Liver (tissue), 3 donors: ENCODE measurements around the gene CDRT4.

ENCODE experiments used
- GABPA ChIP-seq, 2 donors: IDR thresholded peaks in 1 of 2; conservative IDR thresholded peaks in 1 of 2; 2 replicates each; pipeline ENCODE4 v1.6.1; 2016; ENCODE audit warnings: antibody characterized with exemption in 2 of 2, mild to moderate bottlenecking in 1 of 2, moderate library complexity in 1 of 2
- RXRA ChIP-seq, 2 donors: IDR thresholded peaks; 2 replicates each; pipeline ENCODE4 v1.6.1; 2017 to 2018; ENCODE audit warnings: antibody characterized with exemption in 2 of 2, mild to moderate bottlenecking in 1 of 2
- TAF1 ChIP-seq: conservative IDR thresholded peaks from 2 replicates; pipeline ENCODE4 v1.6.1; 2016; ENCODE audit warnings: antibody characterized with exemption, mild to moderate bottlenecking
- YY1 ChIP-seq: IDR thresholded peaks from 2 replicates; pipeline ENCODE4 v1.6.1; 2016; ENCODE audit warnings: antibody characterized with exemption, mild to moderate bottlenecking
- TF ChIP-seq, protein P1 (sequence below): fragments of 150-350 bp; IDR thresholded peaks from 2 replicates; pipeline ENCODE4 v1.5.1; 2017; ENCODE audit warnings: improper control_type of control experiment, low read depth, low read length; ENCODE audit not compliant: missing input control
- TF ChIP-seq, protein P2 (sequence below): IDR thresholded peaks from 2 replicates; pipeline ENCODE4 v1.6.1; 2016; ENCODE audit warnings: antibody characterized with exemption, mild to moderate bottlenecking
- donor health status: healthy.
- donor health status: healthy.

DNA sequence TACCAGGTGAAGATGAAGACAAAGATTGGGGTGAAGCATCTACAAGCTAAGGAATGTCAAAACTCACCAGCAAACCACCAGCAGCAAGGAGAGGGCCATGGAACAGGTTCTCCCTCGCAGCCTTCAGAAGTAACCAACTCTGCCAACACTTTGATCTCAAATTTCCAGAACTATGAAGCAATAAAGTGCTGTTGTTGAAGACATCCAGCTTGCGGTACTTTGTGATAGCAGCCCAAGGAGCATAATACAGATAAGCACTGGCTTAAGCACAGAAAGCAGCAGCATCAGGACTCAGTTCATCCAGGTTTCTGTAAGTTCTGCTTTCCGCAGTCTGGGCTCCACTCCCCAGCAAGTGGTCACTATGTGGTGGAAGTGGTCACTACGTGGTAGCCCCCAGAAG is 16.0 kb upstream of the CDRT4 start:
- TF ChIP-seq, protein P1, sequence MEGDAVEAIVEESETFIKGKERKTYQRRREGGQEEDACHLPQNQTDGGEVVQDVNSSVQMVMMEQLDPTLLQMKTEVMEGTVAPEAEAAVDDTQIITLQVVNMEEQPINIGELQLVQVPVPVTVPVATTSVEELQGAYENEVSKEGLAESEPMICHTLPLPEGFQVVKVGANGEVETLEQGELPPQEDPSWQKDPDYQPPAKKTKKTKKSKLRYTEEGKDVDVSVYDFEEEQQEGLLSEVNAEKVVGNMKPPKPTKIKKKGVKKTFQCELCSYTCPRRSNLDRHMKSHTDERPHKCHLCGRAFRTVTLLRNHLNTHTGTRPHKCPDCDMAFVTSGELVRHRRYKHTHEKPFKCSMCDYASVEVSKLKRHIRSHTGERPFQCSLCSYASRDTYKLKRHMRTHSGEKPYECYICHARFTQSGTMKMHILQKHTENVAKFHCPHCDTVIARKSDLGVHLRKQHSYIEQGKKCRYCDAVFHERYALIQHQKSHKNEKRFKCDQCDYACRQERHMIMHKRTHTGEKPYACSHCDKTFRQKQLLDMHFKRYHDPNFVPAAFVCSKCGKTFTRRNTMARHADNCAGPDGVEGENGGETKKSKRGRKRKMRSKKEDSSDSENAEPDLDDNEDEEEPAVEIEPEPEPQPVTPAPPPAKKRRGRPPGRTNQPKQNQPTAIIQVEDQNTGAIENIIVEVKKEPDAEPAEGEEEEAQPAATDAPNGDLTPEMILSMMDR, result no peak
- TF ChIP-seq YY1, result no peak
- no peak for TF ChIP-seq TAF1
- TF ChIP-seq, protein P2, sequence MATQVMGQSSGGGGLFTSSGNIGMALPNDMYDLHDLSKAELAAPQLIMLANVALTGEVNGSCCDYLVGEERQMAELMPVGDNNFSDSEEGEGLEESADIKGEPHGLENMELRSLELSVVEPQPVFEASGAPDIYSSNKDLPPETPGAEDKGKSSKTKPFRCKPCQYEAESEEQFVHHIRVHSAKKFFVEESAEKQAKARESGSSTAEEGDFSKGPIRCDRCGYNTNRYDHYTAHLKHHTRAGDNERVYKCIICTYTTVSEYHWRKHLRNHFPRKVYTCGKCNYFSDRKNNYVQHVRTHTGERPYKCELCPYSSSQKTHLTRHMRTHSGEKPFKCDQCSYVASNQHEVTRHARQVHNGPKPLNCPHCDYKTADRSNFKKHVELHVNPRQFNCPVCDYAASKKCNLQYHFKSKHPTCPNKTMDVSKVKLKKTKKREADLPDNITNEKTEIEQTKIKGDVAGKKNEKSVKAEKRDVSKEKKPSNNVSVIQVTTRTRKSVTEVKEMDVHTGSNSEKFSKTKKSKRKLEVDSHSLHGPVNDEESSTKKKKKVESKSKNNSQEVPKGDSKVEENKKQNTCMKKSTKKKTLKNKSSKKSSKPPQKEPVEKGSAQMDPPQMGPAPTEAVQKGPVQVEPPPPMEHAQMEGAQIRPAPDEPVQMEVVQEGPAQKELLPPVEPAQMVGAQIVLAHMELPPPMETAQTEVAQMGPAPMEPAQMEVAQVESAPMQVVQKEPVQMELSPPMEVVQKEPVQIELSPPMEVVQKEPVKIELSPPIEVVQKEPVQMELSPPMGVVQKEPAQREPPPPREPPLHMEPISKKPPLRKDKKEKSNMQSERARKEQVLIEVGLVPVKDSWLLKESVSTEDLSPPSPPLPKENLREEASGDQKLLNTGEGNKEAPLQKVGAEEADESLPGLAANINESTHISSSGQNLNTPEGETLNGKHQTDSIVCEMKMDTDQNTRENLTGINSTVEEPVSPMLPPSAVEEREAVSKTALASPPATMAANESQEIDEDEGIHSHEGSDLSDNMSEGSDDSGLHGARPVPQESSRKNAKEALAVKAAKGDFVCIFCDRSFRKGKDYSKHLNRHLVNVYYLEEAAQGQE, result no peak
- TF ChIP-seq RXRA (IDR thresholded peaks at IDR 0.05), result no peak
- no peak for TF ChIP-seq GABPA (IDR thresholded peaks at IDR 0.05 in 1 of 2, conservative IDR thresholded peaks at IDR 0.05 in 1 of 2)
